Measurements from ENCODE around the gene WIF1.

- TF ChIP-seq CTCF (IDR thresholded peaks at IDR 0.05) (no peak), EZH2phosphoT487 (IDR thresholded peaks at IDR 0.05) (no peak), EZH2 (IDR thresholded peaks at IDR 0.05) (no peak)
Measured at GRCh38 chr12:65051218-65051617, 69.9 kb downstream of the WIF1 start.
